DOHH2 (cell line): ENCODE results near the gene MON1B.

Source experiments
- EZH2phosphoT487 ChIP-seq: fragments of 200-600 bp; sonication (generic); IDR thresholded peaks from 2 replicates; pipeline ENCODE4 v1.6.1; 2017; ENCODE audit warnings: borderline replicate concordance, mild to moderate bottlenecking, antibody characterized with exemption, low read length, moderate library complexity, mixed read lengths
- TF ChIP-seq, protein P1 (sequence below): fragments of 200-600 bp; sonication (generic); IDR thresholded peaks from one replicate; pipeline ENCODE4 v1.5.1; 2014; ENCODE audit warnings: antibody characterized with exemption, mild to moderate bottlenecking, low read depth, low read length; ENCODE audit not compliant: poor library complexity, severe bottlenecking

DNA sequence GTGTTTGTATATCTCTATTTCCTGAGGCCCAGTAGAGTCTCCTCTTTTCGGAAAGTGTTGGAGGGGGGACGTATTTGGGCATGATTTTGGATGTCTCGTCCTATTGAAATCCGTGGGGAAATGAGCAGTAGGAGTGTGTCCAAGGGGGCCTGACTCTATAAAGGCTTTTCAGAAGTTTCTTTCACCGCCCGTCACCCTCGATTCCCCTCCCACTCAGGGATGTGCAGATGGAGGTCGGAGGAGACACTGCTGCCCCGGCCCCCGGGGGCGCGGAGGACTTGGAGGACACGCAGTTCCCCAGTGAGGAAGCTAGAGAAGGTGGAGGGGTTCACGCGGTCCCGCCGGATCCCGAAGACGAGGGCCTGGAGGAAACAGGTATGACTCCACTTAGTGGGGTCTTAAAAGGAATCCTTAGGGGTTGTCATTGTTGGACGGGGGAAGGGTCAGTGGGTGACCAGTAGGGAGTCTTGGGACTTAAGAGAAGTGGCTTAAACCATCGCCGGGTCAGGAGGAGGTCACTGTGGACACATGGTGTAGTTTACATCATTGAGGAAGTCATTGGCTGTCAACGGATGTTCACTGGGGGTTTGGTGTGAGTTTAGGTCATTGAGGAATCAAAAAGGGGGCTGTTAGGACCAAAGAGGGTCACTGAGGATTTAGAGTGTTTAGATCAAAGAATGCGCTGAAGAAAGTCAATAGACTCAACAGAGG, 424 bp downstream of the MON1B start:
- TF ChIP-seq, protein P1, sequence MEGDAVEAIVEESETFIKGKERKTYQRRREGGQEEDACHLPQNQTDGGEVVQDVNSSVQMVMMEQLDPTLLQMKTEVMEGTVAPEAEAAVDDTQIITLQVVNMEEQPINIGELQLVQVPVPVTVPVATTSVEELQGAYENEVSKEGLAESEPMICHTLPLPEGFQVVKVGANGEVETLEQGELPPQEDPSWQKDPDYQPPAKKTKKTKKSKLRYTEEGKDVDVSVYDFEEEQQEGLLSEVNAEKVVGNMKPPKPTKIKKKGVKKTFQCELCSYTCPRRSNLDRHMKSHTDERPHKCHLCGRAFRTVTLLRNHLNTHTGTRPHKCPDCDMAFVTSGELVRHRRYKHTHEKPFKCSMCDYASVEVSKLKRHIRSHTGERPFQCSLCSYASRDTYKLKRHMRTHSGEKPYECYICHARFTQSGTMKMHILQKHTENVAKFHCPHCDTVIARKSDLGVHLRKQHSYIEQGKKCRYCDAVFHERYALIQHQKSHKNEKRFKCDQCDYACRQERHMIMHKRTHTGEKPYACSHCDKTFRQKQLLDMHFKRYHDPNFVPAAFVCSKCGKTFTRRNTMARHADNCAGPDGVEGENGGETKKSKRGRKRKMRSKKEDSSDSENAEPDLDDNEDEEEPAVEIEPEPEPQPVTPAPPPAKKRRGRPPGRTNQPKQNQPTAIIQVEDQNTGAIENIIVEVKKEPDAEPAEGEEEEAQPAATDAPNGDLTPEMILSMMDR, result no peak
- TF ChIP-seq EZH2phosphoT487, result no peak
